K562 (cell line): ENCODE results near the gene TULP4. TPM values are rescaled to one million over a fixed set of nuclear protein-coding genes. Genes with fewer than 3 reads are reported as not detected.

Source experiments
- ATAC-seq: fragments of 200-7000 bp; cut with Tn5 transposase; 3 replicates; pipeline ENCODE4 v1.9.1; 2020; ENCODE audit warnings: moderate library complexity
- BruUV-seq: library from RNA; stranded (reverse); fragments of 400-500 nt; replicated peaks from 2 replicates; lab custom pipeline; 2021; lab: Mats Ljungman, UMichigan
- CTCF ChIA-PET: fragments of 300-600 bp; formaldehyde crosslinking; extraction: SDS; loops from one replicate; lab custom pipeline; 2021; ENCODE audit warnings: low intra/inter-chr PET ratio; lab: Yijun Ruan, JAX
- POLR2A ChIA-PET: fragments of 300-600, 350-650 bp; sonication (Branson Sonifier 250); formaldehyde crosslinking; extraction: SDS; loops from one replicate; lab custom pipeline; 2021; ENCODE audit warnings: antibody characterized with exemption, inconsistent platforms; lab: Yijun Ruan, JAX
- DNase-seq, 4 experiments: peaks; one replicate each; pipeline versions ENCODE4 v3.0.0 to v3.0.0-alpha.2; 2011 to 2018; ENCODE audit warnings: low spot score in 3 of 4, mixed read lengths in 3 of 4; ENCODE audit errors: extremely low read depth in 1 of 4
- FAIRE-seq: peaks from 2 replicates; lab custom pipeline; 2011; peaks lifted over from hg19 to GRCh38; lab: Jason Lieb, UNC
- H2AFZ ChIP-seq: 2 replicates; pipeline ENCODE4 v1.6.0; 2011; ENCODE audit warnings: low read depth, low read length, control low read depth, inconsistent platforms
- H3K27ac ChIP-seq: fragments of 200-600 bp; 3 replicates; pipeline ENCODE4 v1.8.0; 2011; ENCODE audit warnings: low read depth, mild to moderate bottlenecking, control low read depth, inconsistent platforms, low read length, moderate library complexity, mixed read lengths; ENCODE audit errors: extremely low read depth
- H3K27me3 ChIP-seq, 2 experiments: fragments of 300-600 bp in 1 of 2; 2 replicates in 1 of 2; 3 replicates in 1 of 2; pipeline versions ENCODE4 v1.6.0 to v1.8.0; 2011; ENCODE audit warnings: inconsistent platforms in 2 of 2, low read length in 2 of 2, mild to moderate bottlenecking in 1 of 2, mixed read lengths in 1 of 2, moderate library complexity in 1 of 2; ENCODE audit not compliant: control insufficient read depth in 2 of 2, insufficient read depth in 2 of 2
- H3K36me3 ChIP-seq: fragments of 300-600 bp; 3 replicates; pipeline ENCODE4 v1.8.0; 2011; ENCODE audit warnings: mild to moderate bottlenecking, low read length, inconsistent platforms; ENCODE audit not compliant: control insufficient read depth, insufficient read depth
- H3K4me1 ChIP-seq, 2 experiments: fragments of 200-600 bp in 1 of 2; replicated peaks in 1 of 2; 2 replicates in 1 of 2; 3 replicates in 1 of 2; pipeline versions ENCODE4 v1.5.1 to v1.8.0; 2011; ENCODE audit warnings: inconsistent platforms in 2 of 2, low read length in 2 of 2, mild to moderate bottlenecking in 1 of 2, mixed read lengths in 1 of 2, moderate library complexity in 1 of 2; ENCODE audit not compliant: control insufficient read depth in 2 of 2, insufficient read depth in 2 of 2
- H3K4me2 ChIP-seq: 2 replicates; pipeline ENCODE4 v1.6.1; 2011; ENCODE audit warnings: low read length, control low read depth, inconsistent platforms, mixed read lengths; ENCODE audit not compliant: insufficient read depth
- H3K4me3 ChIP-seq: fragments of 200-600 bp; sonication (generic), shearing (Covaris generic); 2 replicates; pipeline ENCODE4 v1.5.1; 2016; ENCODE audit warnings: control low read depth, inconsistent platforms
- H3K79me2 ChIP-seq: fragments of 200-600 bp; 3 replicates; pipeline ENCODE4 v1.8.0; 2011; ENCODE audit warnings: low read length, inconsistent platforms; ENCODE audit not compliant: control insufficient read depth, insufficient read depth
- H3K9ac ChIP-seq, 2 experiments: 2 replicates each; pipeline versions ENCODE4 v1.6.0 to v1.6.1; 2011; ENCODE audit warnings: low read depth in 2 of 2, low read length in 2 of 2, control low read depth in 1 of 2, inconsistent platforms in 1 of 2, mild to moderate bottlenecking in 1 of 2, mixed read lengths in 1 of 2; ENCODE audit not compliant: insufficient read depth in 1 of 2
- H3K9me1 ChIP-seq: one replicate; pipeline ENCODE4 v1.6.0; 2011; ENCODE audit warnings: inconsistent platforms, mild to moderate bottlenecking, low read length, moderate library complexity; ENCODE audit not compliant: control insufficient read depth, insufficient read depth
- H3K9me3 ChIP-seq: replicated peaks from 2 replicates; pipeline ENCODE4 v1.5.1; 2011; ENCODE audit warnings: low read depth, low read length, inconsistent platforms; ENCODE audit not compliant: control insufficient read depth, insufficient read depth
- H4K20me1 ChIP-seq: replicated peaks from 2 replicates; pipeline ENCODE4 v1.6.1; 2011; ENCODE audit warnings: low read length, inconsistent platforms, mixed read lengths; ENCODE audit not compliant: control insufficient read depth, insufficient read depth
- ARHGAP35 ChIP-seq: fragments of 450-650 bp; IDR thresholded peaks from 2 replicates; pipeline ENCODE4 v1.6.1; 2018; ENCODE audit not compliant: partially characterized antibody
- BRF1 ChIP-seq: IDR thresholded peaks from 3 replicates; pipeline ENCODE4 v1.6.1; 2011; ENCODE audit warnings: borderline replicate concordance, mild to moderate bottlenecking; ENCODE audit not compliant: insufficient read length; ENCODE audit errors: extremely low read depth
- CUX1 ChIP-seq: fragments of 200-800 bp; sonication (Bioruptor generic); IDR thresholded peaks from 2 replicates; pipeline ENCODE4 v1.6.1; 2016; ENCODE audit warnings: missing genetic modification characterization, missing compliant biosample characterization
- MAFF ChIP-seq: IDR thresholded peaks from 2 replicates; pipeline ENCODE4 v1.6.1; 2012; ENCODE audit warnings: low read length, improper control_type of control experiment
- RBM25 ChIP-seq: fragments of 200-400 bp; formaldehyde crosslinking; IDR thresholded peaks from 2 replicates; pipeline ENCODE4 v1.6.1; 2018; ENCODE audit warnings: low read length, low read depth, moderate library complexity; ENCODE audit not compliant: severe bottlenecking
- SIN3A ChIP-seq, 2 experiments: fragments of 150-350 bp in 1 of 2; IDR thresholded peaks; 2 replicates each; pipeline ENCODE4 v1.6.1; 2011 to 2016; ENCODE audit warnings: borderline replicate concordance in 2 of 2, low read depth in 2 of 2, low read length in 2 of 2, mild to moderate bottlenecking in 2 of 2, moderate library complexity in 2 of 2; ENCODE audit not compliant: control insufficient read depth in 1 of 2
- ZFP36 ChIP-seq: fragments of 150-350 bp; IDR thresholded peaks from 2 replicates; pipeline ENCODE4 v1.6.1; 2018; ENCODE audit warnings: low read length, low read depth; ENCODE audit not compliant: partially characterized antibody
- ZNF239 ChIP-seq: fragments of 250-450 bp; sonication (Bioruptor Pico); IDR thresholded peaks from 2 replicates; pipeline ENCODE4 v1.4.0; 2020; ENCODE audit warnings: mild to moderate bottlenecking
- ZNF408 ChIP-seq: fragments of 250-450 bp; sonication (Bioruptor Pico); IDR thresholded peaks from 2 replicates; pipeline ENCODE4 v1.4.0; 2020; ENCODE audit warnings: low read depth, mild to moderate bottlenecking, moderate library complexity
- ZNF431 ChIP-seq: sonication (generic); formaldehyde crosslinking; IDR thresholded peaks from 2 replicates; pipeline ENCODE4 v1.8.0; 2022; ENCODE audit warnings: mild to moderate bottlenecking, missing genetic modification reagents
- ZNF785 ChIP-seq: fragments of 250-450 bp; sonication (Bioruptor Pico); IDR thresholded peaks from 2 replicates; pipeline ENCODE4 v1.4.0; 2020; ENCODE audit warnings: mild to moderate bottlenecking
- WGBS: fragments of 100-300 bp; shearing (Covaris generic); methylation state at CpG from one replicate; pipeline ENCODE4 v1.1.6; 2016; ENCODE audit warnings: low coverage, mixed read lengths; ENCODE audit not compliant: insufficient coverage; ENCODE audit errors: missing lambda C conversion rate; 5-methylcytosine and 5-hydroxymethylcytosine counted together
- in situ Hi-C: fragments of 300-500 bp; cut with MboI; formaldehyde crosslinking; loops from 4 replicates; pipeline ENCODE4 v1.15.0; 2018; ENCODE audit warnings: inconsistent platforms, mixed read lengths
- intact Hi-C: fragments of 100-400 bp; cut with micrococcal nuclease; formaldehyde crosslinking; loops from 2 replicates; pipeline ENCODE4 v1.14.2; 2022
- polyA plus RNA-seq, 8 experiments: library from polyadenylated mRNA; depleted of rRNA in 4 of 8; stranded (reverse) in 5 of 8; unstranded in 3 of 8; fragments of >200 nt; fragmentation: Nextera tagmentation in 2 of 8; fragmentation: Illumina TruSeq in 1 of 8; extraction: Ambion mirVana in 2 of 8; extraction: Trizol in 1 of 8; gene quantifications; 2 replicates each; pipeline versions ENCODE4 v1.2.1 to v1.2.3, GENCODE V29; 2011 to 2014; ENCODE audit warnings: inconsistent platforms in 1 of 8, missing spikeins in 1 of 8
- total RNA-seq, 7 experiments: library from RNA; depleted of rRNA in 6 of 7; stranded (reverse); fragments of >200 nt in 6 of 7; fragmentation: Illumina TruSeq in 2 of 7; extraction: Trizol in 2 of 7; gene quantifications; 2 replicates each; pipeline versions ENCODE4 v1.2.1 to v1.2.3, GENCODE V29; 2011 to 2021; ENCODE audit warnings: low replicate concordance in 1 of 7
- TF ChIP-seq, protein P1 (sequence below): sonication (generic); formaldehyde crosslinking; IDR thresholded peaks from 2 replicates; pipeline ENCODE4 v1.9.0; 2022; ENCODE audit warnings: mild to moderate bottlenecking, missing genetic modification reagents
- TF ChIP-seq, protein P2 (sequence below): fragments of 450-650 bp; IDR thresholded peaks from 2 replicates; pipeline ENCODE4 v1.6.1; 2017; ENCODE audit warnings: antibody characterized with exemption
- TF ChIP-seq, protein P3 (sequence below): fragments of 250-450 bp; sonication (Bioruptor Pico); IDR thresholded peaks from 2 replicates; pipeline ENCODE4 v1.5.1; 2021; ENCODE audit warnings: mild to moderate bottlenecking

TULP4 gene
- total and polyA plus RNA-seq, 9 of the 15 experiments (the other 6 are each of a cell fraction or from before 2014, with no cell fraction given) = 1.2 to 50.4 (median 11.0) TPM

DNA sequence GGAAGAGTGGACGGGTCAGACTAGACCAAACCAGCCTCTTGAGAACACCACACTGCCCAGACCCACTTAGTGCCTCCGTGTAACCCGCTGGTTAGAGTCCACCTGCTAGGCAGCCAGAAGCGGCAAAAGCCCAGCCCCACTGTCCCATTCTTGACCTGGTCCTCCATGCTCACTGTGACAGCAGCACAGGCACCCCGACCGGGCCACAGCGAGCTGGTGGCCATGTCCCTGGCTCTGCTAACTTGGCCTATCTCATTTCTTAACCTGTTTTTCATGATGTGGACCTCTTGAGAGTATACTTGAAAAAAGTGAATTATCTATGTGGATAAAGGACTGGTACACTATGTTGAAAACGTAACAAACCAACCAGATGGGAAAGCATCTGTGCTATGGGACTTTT lies 202.7 kb downstream of the TULP4 start:
- FAIRE-seq (no peak), ATAC-seq (no peak), DNase-seq (no peak)
- peaks cover 0 to 3% of the 10 kb centered on the region in 2 experiments; a peak in 2 of 5 replicates for H3K4me1 ChIP-seq
- intact Hi-C loops = loop anchor here (5.0 kb wide), 1 partner anchor 177 kb away; no protein-coding TSS in a partner anchor
- peaks cover 34 to 62% of the 10 kb centered on the region in 2 experiments for H3K27me3 ChIP-seq
- no peaks in the 10 kb centered on the region for H4K20me1 ChIP-seq
- POLR2A ChIA-PET = no interaction called here
- H3K9me3 ChIP-seq = no peaks in the 10 kb centered on the region
- H3K79me2 ChIP-seq = no peaks in the 10 kb centered on the region
- 16% methylated on average over 8 of the region's 8 CpGs for WGBS
- no peak overlapping the region for H3K9ac ChIP-seq
- no peak overlapping the region for H3K4me2 ChIP-seq
- no peak overlapping the region for H2AFZ ChIP-seq
- in situ Hi-C loops = no loop called here
- no peak overlapping the region for H3K27ac ChIP-seq
- BruUV-seq = no TSS peak
- no peaks in the 10 kb centered on the region for H3K9me1 ChIP-seq
- H3K4me3 ChIP-seq = no peak overlapping the region
- CTCF ChIA-PET = no interaction called here
- H3K36me3 ChIP-seq = no peaks in the 10 kb centered on the region
- no peak for TF ChIP-seq RBM25
- TF ChIP-seq, protein P1, sequence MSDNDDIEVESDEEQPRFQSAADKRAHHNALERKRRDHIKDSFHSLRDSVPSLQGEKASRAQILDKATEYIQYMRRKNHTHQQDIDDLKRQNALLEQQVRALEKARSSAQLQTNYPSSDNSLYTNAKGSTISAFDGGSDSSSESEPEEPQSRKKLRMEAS (CRISPR knock-in tag) = no peak
- TF ChIP-seq ARHGAP35 = no peak
- TF ChIP-seq ZNF785 = no peak
- no peak for TF ChIP-seq MAFF
- TF ChIP-seq ZNF408 (CRISPR knock-in tag) = no peak
- no peak for TF ChIP-seq ZNF239 (CRISPR knock-in tag)
- no peak for TF ChIP-seq ZFP36
- no peak for TF ChIP-seq SIN3A (IDR thresholded peaks at IDR 0.05; ENCODE audit: borderline replicate concordance in 2 of 2, control insufficient read depth in 1 of 2, low read depth in 2 of 2, low read length in 2 of 2)
- TF ChIP-seq, protein P2, sequence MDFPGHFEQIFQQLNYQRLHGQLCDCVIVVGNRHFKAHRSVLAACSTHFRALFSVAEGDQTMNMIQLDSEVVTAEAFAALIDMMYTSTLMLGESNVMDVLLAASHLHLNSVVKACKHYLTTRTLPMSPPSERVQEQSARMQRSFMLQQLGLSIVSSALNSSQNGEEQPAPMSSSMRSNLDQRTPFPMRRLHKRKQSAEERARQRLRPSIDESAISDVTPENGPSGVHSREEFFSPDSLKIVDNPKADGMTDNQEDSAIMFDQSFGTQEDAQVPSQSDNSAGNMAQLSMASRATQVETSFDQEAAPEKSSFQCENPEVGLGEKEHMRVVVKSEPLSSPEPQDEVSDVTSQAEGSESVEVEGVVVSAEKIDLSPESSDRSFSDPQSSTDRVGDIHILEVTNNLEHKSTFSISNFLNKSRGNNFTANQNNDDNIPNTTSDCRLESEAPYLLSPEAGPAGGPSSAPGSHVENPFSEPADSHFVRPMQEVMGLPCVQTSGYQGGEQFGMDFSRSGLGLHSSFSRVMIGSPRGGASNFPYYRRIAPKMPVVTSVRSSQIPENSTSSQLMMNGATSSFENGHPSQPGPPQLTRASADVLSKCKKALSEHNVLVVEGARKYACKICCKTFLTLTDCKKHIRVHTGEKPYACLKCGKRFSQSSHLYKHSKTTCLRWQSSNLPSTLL = no peak
- TF ChIP-seq, protein P3, sequence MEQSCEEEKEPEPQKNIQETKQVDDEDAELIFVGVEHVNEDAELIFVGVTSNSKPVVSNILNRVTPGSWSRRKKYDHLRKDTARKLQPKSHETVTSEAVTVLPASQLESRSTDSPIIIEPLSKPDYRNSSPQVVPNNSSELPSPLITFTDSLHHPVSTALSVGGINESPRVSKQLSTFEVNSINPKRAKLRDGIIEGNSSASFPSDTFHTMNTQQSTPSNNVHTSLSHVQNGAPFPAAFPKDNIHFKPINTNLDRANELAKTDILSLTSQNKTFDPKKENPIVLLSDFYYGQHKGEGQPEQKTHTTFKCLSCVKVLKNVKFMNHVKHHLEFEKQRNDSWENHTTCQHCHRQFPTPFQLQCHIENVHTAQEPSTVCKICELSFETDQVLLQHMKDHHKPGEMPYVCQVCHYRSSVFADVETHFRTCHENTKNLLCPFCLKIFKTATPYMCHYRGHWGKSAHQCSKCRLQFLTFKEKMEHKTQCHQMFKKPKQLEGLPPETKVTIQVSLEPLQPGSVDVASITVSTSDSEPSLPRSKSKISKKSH (CRISPR knock-in tag) = no peak
- no peak for TF ChIP-seq CUX1 (CRISPR knock-in tag)
- TF ChIP-seq ZNF431 (CRISPR knock-in tag) = no peak
- TF ChIP-seq BRF1 = no peak
